Measurements from ENCODE around the gene SPINDOC. TPM values are rescaled to one million over a fixed set of nuclear protein-coding genes. Genes with fewer than 3 reads are reported as not detected.
A peak's percentile ranks its signal among the peaks of the same experiment; 100 is the strongest.

The SPINDOC gene
- total RNA-seq, 1 donor from 2014 or later, result 32.2 TPM

- peak overlapping the region; percentile 83 for H3K4me3 Mint-ChIP-seq (ENCODE audit: unreplicated experiment)
- no peaks in the 10 kb centered on the region for H3K9me3 Mint-ChIP-seq (ENCODE audit: low read depth)
- no peaks in the 10 kb centered on the region for H3K27me3 Mint-ChIP-seq (ENCODE audit: low read depth)
- H3K36me3 Mint-ChIP-seq (ENCODE audit: low read depth), result peaks cover 6% of the 10 kb centered on the region
- H3K4me1 Mint-ChIP-seq (ENCODE audit: low read depth), result peaks cover 36% of the 10 kb centered on the region
- no peak for TF ChIP-seq CTCF (IDR thresholded peaks at IDR 0.05)
- peak overlapping the region; percentile 69 for H3K27ac Mint-ChIP-seq (ENCODE audit: unreplicated experiment)
- no peak for DNase-seq (ENCODE audit: low spot score)
Measured at GRCh38 chr11:63814383-63814736, 1.1 kb downstream of the SPINDOC start.

- H3K36me3 Mint-ChIP-seq (ENCODE audit: low read depth), result peaks cover 14% of the 10 kb centered on the region
- peaks cover 36% of the 10 kb centered on the region for H3K4me1 Mint-ChIP-seq (ENCODE audit: low read depth)
- TF ChIP-seq CTCF (IDR thresholded peaks at IDR 0.05), result no peak
- no peak overlapping the region for H3K27ac Mint-ChIP-seq (ENCODE audit: unreplicated experiment)
- no peaks in the 10 kb centered on the region for H3K27me3 Mint-ChIP-seq (ENCODE audit: low read depth)
- no peak overlapping the region for H3K4me3 Mint-ChIP-seq (ENCODE audit: unreplicated experiment)
- no peak for DNase-seq (ENCODE audit: low spot score)
- H3K9me3 Mint-ChIP-seq (ENCODE audit: low read depth), result no peaks in the 10 kb centered on the region
Measured at GRCh38 chr11:63816166-63816565, 2.9 kb downstream of the SPINDOC start.

- no peak for DNase-seq (ENCODE audit: low spot score)
- peaks cover 16% of the 10 kb centered on the region for H3K36me3 Mint-ChIP-seq (ENCODE audit: low read depth)
- no peak overlapping the region for H3K27ac Mint-ChIP-seq (ENCODE audit: unreplicated experiment)
- no peak for TF ChIP-seq CTCF (IDR thresholded peaks at IDR 0.05)
- peaks cover 31% of the 10 kb centered on the region for H3K4me1 Mint-ChIP-seq (ENCODE audit: low read depth)
- H3K4me3 Mint-ChIP-seq (ENCODE audit: unreplicated experiment), result no peak overlapping the region
- no peaks in the 10 kb centered on the region for H3K9me3 Mint-ChIP-seq (ENCODE audit: low read depth)
- H3K27me3 Mint-ChIP-seq (ENCODE audit: low read depth), result no peaks in the 10 kb centered on the region
Measured at GRCh38 chr11:63816732-63817131, 3.5 kb downstream of the SPINDOC start.

GRCh38 chr11:63817758-63818498 is 4.7 kb downstream of the SPINDOC start:
- H3K27ac Mint-ChIP-seq (ENCODE audit: unreplicated experiment), result no peak overlapping the region
- no peak for DNase-seq (ENCODE audit: low spot score)
- H3K9me3 Mint-ChIP-seq (ENCODE audit: low read depth), result no peaks in the 10 kb centered on the region
- H3K27me3 Mint-ChIP-seq (ENCODE audit: low read depth), result no peaks in the 10 kb centered on the region
- H3K36me3 Mint-ChIP-seq (ENCODE audit: low read depth), result peaks cover 21% of the 10 kb centered on the region
- no peak overlapping the region for H3K4me3 Mint-ChIP-seq (ENCODE audit: unreplicated experiment)
- H3K4me1 Mint-ChIP-seq (ENCODE audit: low read depth), result peaks cover 21% of the 10 kb centered on the region
- no peak for TF ChIP-seq CTCF (IDR thresholded peaks at IDR 0.05)

GRCh38 chr11:63818609-63819008 is 5.4 kb downstream of the SPINDOC start:
- H3K27ac Mint-ChIP-seq (ENCODE audit: unreplicated experiment), result no peak overlapping the region
- no peaks in the 10 kb centered on the region for H3K9me3 Mint-ChIP-seq (ENCODE audit: low read depth)
- peaks cover 21% of the 10 kb centered on the region for H3K4me1 Mint-ChIP-seq (ENCODE audit: low read depth)
- TF ChIP-seq CTCF (IDR thresholded peaks at IDR 0.05), result no peak
- peaks cover 24% of the 10 kb centered on the region for H3K36me3 Mint-ChIP-seq (ENCODE audit: low read depth)
- H3K4me3 Mint-ChIP-seq (ENCODE audit: unreplicated experiment), result no peak overlapping the region
- DNase-seq (ENCODE audit: low spot score), result no peak
- H3K27me3 Mint-ChIP-seq (ENCODE audit: low read depth), result no peaks in the 10 kb centered on the region
